ENCODE results near the gene HPCA.

GRCh38 chr1:32929366-32929765, 43.1 kb downstream of the HPCA start:
- TF ChIP-seq FOXM1 (IDR thresholded peaks at IDR 0.05; ENCODE audit: borderline replicate concordance) = no peak
- no peak for TF ChIP-seq FOXA1 (IDR thresholded peaks at IDR 0.05)
- TF ChIP-seq ZNF384 (IDR thresholded peaks at IDR 0.05) = no peak
- TF ChIP-seq NFRKB (IDR thresholded peaks at IDR 0.05) = no peak
- no peak for TF ChIP-seq SUZ12 (IDR thresholded peaks at IDR 0.05)

Data from HEK293T (cell line).